ENCODE data around the gene TMEM72.
A peak's percentile ranks its signal among the peaks of the same experiment; 100 is the strongest.

The TMEM72 gene

GRCh38 chr10:44921061-44921460, 9.9 kb downstream of the TMEM72 start:
- no peak for DNase-seq (ENCODE audit: low spot score)

- DNase-seq (ENCODE audit: low spot score), result no peak
Observed at GRCh38 chr10:44921506-44921905, 10.4 kb downstream of the TMEM72 start.

DNA sequence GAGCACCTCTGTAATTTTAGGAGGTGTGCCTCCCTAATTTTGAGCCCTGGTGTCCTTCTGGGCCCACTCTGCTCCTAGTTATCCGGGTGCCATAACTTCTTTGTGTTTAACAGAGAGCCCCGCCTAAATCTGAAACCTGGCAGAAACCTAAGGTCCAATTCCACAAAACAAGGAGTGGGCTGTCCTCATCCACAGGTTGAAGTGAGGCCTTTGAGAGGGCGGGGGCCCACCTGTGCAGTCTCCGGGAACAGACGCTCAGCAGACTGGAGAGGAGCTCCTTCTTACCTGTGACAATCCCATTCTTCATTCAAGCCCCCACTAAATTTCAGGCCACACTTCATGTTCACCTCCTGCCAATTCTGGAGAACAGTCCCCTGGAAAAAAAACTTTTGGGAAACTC, 10.9 kb downstream of the TMEM72 start:
- DNase-seq (ENCODE audit: low spot score), result no peak

- no peak for DNase-seq (ENCODE audit: low spot score)
Observed at GRCh38 chr10:44922796-44923545, 11.8 kb downstream of the TMEM72 start.

GRCh38 chr10:44923611-44924010, 12.5 kb downstream of the TMEM72 start:
- DNase-seq (ENCODE audit: low spot score), result no peak

DNA sequence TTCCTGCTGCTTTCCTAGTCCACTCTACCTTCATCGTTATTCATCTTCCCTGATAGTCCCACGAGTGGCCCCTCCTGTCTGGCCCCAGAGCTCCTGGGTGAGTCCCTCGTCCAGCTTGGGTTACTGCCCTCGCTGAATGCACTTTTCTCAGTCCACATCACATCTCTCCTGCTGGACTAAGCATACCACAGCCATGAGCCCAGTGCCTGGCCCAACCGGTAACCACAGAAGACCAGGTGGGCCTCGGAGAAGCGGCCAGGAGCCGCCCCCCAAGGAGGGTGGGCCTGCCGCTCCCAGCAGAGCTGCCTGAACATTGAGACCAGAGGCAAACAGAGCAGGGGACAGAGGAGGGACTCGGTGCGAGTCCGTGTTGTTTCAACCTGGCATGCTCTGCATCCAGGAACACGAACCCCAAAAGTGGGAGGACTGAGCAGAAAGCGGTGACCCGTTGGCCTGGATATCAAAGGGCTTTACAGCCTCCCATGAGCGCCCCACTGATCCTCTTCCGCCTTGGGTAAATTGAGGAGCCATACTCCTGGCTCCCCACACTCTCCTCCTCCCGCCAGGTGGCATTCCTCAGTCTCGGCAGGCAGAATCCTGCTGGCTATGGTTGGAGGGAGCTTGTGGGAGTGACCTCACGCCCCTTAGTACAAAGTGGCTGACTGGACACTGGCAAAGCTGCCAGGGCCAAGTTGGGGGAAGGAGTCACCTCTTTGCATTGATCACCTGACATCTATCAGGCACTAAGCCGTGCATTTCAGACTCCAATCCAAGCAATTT, 13.3 kb downstream of the TMEM72 start:
- no peak for DNase-seq (ENCODE audit: low spot score)

DNA sequence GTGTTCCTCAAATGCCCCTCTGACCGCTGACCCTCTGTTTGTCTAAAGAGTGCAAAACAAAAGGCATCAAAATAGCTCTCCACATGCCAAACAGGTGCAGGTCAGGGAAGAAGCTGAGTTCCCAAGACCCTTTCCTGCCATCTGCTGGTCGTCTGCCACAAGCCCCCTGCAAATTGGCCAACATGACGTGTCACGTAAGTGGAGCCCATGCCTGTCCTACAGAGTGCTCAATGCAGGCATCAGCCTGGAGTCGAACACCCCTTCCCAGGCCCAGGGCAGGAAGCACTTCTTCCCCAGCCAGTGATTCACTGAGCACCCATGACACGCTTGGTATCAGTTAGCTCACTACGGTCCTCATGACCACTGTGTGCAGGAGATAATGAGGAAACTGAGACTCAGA, 14.1 kb downstream of the TMEM72 start:
- DNase-seq (ENCODE audit: low spot score), result no peak

DNA sequence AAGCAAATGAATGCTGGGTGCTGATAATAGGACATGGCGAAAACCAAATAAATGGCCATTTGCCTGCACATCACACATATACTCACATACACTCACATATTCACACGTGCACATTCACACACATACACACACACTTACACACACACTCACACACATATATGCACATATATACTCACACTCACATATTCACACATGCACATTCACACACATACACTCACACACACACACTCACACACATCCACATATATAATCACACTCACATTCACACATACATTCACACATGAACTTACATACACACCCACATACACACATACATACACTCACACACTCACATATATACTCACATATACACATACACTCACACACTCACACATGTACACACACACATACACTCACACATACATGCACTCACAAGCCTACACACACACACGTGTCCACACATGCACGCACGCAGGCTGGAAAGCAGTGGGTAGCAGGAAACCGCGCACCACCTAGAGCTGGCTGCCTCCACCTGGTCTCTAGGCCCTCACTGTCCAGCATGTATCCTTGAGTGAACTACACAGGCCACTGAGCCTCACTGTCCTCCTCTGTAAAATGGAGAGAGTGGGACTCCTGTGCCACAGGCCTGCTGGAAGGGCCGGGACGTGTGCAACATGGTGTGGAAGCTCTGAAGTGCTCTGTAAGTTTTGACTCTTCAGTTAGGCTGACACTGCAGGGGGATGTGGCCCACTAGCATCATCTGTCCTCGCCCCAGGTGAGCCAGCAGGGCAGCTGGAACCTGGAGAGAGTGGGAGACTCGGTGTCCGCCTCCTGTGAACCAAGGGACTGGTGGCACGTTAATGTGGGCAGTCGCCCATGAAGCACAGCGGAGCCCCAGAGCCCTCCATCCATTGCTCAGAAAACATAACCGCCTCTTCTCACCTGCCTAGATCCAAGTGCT, 14.9 kb downstream of the TMEM72 start:
- no peak for DNase-seq (ENCODE audit: low spot score)

GRCh38 chr10:44926751-44927351, 15.7 kb downstream of the TMEM72 start:
- no peak for DNase-seq (ENCODE audit: low spot score)

DNA sequence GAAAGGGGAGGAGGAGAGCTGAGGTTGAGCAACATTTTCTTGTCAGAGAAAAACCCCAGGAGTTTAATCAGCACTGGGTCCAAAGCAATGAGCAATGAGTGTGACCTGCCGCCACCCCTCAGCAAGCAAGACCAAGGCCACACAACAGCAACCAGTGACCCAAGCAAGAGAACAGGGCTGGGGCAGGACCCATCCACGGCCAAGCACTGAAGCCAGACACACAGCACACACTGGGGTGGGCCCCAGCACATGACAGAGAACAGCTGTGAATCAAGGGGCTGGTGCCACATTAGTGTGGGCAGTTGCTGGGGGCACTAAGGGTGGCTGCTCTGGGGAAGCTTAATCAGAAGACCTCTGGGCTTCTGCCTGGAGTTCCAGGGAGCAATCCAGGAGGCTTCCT, 16.2 kb downstream of the TMEM72 start:
- no peak for DNase-seq (ENCODE audit: low spot score)

DNA sequence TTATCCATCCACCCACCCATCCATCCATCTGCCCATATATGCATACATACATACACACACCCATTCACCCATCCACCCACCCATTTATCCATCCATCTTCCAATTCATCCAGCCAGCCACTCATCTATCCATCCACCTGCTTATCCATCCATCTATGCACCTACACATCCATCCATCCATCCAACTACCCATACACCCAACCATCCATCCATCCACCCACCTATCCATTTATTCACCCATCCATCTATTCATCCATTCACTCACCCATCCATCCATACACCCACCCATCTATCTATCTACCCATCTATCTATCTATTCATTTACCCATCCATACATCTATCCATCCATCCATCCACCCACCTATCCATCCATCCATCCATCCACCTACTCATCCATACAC, 17.3 kb downstream of the TMEM72 start:
- no peak for DNase-seq (ENCODE audit: low spot score)

DNA sequence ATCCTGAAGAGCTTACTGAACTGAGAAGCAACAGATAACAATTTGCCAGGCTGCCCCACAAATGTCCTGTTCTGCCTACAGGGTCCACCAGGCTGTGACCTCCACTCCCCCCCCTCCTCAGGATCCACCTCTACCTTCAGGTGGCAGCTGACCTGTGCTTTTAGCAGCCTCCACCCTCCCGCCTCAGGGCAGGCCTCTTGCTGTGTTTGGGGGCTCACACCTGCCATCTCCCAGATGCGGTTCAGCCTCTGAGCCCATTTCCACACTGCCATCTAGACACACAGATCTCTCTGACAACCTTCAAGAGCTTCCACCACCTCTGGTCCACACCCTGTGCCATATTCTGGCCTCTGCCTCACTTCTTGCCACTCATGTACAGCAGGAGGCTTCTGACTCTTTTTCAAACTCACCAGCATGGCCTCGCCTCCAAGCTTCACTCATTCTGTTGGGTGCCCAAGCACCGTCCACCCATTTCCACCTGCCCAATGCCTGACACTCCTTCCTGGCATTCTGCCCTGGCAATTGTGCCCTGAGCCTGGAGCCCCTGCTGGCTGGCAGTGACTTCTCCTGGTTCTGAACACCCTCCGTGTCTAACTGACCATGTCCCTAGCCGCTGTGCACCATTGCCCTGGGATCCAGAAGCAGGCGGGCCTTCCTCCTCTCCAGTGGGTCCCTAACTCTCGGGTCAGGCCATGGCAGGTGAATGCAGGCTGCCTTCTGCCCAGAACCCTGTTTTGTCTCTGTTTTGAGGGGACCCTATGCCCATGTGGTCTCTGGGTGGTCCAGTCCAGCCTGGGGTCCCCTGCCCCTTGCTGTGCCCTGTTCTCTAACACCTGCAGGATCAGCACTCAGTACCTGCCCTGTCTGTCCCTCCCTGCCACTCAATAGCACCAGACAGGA, 18.5 kb downstream of the TMEM72 start:
- DNase-seq (ENCODE audit: low spot score), result no peak

- no peak for DNase-seq (ENCODE audit: low spot score)
Observed at GRCh38 chr10:44930904-44931620, 19.9 kb downstream of the TMEM72 start.

- DNase-seq (ENCODE audit: low spot score), result no peak
Observed at GRCh38 chr10:44931621-44932516, 20.7 kb downstream of the TMEM72 start.

GRCh38 chr10:44932517-44933450, 21.6 kb downstream of the TMEM72 start:
- DNase-seq (ENCODE audit: low spot score), result peak; percentile 68

DNA sequence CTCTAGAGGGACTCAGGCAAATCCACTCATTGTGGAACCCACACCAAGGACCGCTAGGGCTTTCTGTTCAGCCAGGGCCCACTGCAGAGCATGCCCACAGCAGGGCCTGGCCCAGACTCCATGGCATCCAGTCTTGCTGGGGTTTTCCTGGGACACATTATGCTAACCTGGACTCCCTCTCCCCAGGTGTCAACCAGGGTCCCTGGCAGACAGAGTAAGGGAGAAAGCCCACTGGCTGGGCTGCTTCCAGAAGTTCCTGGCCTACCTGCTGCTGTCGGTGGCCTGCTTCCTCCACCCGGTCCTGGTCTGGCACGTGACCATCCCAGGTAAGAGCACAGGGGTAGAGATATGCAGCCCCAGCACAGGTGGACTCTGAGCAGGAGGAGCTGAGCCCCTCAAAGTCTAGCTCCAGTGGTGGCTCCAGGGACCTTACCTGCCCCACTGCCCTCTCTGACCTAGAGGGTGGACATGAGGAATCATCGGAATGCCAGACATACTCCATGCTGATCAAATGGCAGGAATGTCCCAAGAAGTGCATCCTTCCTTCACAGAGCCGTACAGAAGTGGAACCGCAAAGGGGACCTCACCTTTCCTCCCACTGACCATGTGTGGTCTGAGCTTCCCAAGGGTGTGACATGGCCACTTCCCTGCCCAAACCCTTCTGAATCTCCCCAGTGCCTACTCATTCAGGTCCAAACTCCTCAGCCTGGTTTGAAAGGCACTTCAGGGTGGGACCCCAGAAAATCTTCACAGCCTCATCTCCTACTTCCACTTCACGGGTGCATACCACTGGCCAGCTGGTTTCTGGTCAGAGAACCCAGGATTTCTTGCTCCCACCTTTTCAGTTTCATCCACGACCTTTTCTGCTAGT, 22.5 kb downstream of the TMEM72 start:
- no peak for DNase-seq (ENCODE audit: low spot score)

All from LoVo (cell line).